ENCODE measurements around the gene SLC35A3. TPM values are rescaled to one million over a fixed set of nuclear protein-coding genes. Genes with fewer than 3 reads are reported as not detected.

SLC35A3 gene
- polyA plus RNA-seq, 1 experiment: 12.6 TPM

DNA sequence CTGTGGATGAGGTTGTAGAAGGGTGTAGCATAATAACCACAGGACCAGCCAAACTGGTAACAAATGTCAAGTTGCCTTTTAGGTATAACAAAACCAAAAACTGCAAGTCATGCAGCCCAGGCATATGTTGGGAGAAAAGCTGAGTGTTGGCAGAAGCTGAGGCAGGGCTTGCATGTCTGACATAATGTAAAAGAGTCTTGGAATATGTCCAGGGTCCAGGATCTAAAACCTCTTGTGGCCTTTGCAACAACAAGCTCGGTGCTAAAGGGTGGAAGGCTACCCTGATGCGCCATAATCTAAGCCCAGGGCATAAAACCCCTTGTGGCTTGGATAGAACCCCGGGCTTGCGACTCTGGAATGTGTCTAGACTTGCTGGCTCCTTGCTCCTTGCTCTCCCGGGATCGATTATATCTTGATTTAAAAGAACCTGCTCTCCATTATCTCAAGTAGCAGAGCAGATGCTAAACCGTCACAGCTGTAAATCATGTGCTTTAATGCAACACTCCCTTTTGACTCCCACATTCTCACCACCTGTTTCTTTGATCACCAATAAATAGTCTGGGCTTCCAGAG lies 26.5 kb upstream of the SLC35A3 start:
- TF ChIP-seq, protein P1, sequence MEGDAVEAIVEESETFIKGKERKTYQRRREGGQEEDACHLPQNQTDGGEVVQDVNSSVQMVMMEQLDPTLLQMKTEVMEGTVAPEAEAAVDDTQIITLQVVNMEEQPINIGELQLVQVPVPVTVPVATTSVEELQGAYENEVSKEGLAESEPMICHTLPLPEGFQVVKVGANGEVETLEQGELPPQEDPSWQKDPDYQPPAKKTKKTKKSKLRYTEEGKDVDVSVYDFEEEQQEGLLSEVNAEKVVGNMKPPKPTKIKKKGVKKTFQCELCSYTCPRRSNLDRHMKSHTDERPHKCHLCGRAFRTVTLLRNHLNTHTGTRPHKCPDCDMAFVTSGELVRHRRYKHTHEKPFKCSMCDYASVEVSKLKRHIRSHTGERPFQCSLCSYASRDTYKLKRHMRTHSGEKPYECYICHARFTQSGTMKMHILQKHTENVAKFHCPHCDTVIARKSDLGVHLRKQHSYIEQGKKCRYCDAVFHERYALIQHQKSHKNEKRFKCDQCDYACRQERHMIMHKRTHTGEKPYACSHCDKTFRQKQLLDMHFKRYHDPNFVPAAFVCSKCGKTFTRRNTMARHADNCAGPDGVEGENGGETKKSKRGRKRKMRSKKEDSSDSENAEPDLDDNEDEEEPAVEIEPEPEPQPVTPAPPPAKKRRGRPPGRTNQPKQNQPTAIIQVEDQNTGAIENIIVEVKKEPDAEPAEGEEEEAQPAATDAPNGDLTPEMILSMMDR (IDR thresholded peaks at IDR 0.05; ENCODE audit: low read depth, low read length): no peak
- peaks cover 7% of the 10 kb centered on the region for H3K27me3 ChIP-seq (ENCODE audit: control insufficient read depth, insufficient read depth, low read length)
- DNase-seq (ENCODE audit: low read depth, low spot score): peak; percentile 21
- no peaks in the 10 kb centered on the region for H3K9me3 ChIP-seq (ENCODE audit: control insufficient read depth, insufficient read depth, low read length)
- ChIA-PET POLR2A (no interaction called here), CTCF (no interaction called here)
- H3K27ac ChIP-seq (ENCODE audit: low read depth, low read length): no peak overlapping the region
- no peak overlapping the region for H3K4me3 ChIP-seq (ENCODE audit: low read depth, low read length)

DNA sequence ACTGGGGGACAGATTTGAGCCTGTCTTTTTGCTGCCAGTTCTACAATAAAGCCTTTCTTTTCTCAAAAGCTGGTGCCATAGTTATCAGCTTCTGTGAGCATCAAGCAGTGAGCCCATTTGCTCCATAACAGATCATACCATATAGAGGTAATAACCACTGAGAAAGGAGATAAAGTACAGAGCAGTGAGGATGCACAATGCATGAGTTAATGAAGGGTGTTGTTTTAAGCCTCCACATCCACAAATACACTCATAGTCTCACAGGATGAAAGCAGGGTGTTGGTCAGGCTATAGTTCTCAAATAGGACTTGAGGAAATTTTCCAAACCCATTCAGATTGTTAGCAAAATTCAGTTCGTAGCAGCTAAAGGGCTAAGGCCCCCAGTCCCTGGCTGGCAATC lies 25.6 kb upstream of the SLC35A3 start:
- POLR2A ChIA-PET: no interaction called here
- TF ChIP-seq, protein P1 (IDR thresholded peaks at IDR 0.05; ENCODE audit: low read depth, low read length): no peak
- no peak overlapping the region for H3K4me3 ChIP-seq (ENCODE audit: low read depth, low read length)
- no peak for DNase-seq (ENCODE audit: low read depth, low spot score)
- H3K27me3 ChIP-seq (ENCODE audit: control insufficient read depth, insufficient read depth, low read length): peaks cover 5% of the 10 kb centered on the region
- CTCF ChIA-PET: no interaction called here
- no peaks in the 10 kb centered on the region for H3K9me3 ChIP-seq (ENCODE audit: control insufficient read depth, insufficient read depth, low read length)
- no peak overlapping the region for H3K27ac ChIP-seq (ENCODE audit: low read depth, low read length)

DNA sequence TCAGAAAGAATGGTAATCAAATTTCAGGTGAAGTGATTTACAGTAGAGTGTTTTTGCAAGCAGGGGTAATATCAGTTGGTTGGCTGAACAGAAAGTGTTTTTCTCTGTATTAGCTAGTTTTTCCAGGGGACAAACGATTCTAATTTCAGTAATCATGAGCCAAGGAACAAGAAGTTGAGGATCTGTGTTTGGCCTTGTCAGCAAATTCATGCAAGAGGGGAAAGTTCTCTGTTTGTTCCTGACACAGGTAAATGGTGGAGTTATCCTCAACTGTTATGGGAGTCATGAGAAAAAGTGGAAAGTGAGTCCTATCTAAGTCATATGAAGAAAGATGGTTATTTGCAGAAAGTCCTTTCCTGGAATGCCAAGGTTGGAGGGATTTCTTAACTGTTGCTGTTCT lies 24.6 kb upstream of the SLC35A3 start:
- ChIA-PET POLR2A (no interaction called here), CTCF (no interaction called here)
- no peak for DNase-seq (ENCODE audit: low read depth, low spot score)
- H3K27ac ChIP-seq (ENCODE audit: low read depth, low read length): no peak overlapping the region
- TF ChIP-seq, protein P1 (IDR thresholded peaks at IDR 0.05; ENCODE audit: low read depth, low read length): no peak
- peaks cover 5% of the 10 kb centered on the region for H3K27me3 ChIP-seq (ENCODE audit: control insufficient read depth, insufficient read depth, low read length)
- H3K9me3 ChIP-seq (ENCODE audit: control insufficient read depth, insufficient read depth, low read length): no peaks in the 10 kb centered on the region
- no peak overlapping the region for H3K4me3 ChIP-seq (ENCODE audit: low read depth, low read length)

DNA sequence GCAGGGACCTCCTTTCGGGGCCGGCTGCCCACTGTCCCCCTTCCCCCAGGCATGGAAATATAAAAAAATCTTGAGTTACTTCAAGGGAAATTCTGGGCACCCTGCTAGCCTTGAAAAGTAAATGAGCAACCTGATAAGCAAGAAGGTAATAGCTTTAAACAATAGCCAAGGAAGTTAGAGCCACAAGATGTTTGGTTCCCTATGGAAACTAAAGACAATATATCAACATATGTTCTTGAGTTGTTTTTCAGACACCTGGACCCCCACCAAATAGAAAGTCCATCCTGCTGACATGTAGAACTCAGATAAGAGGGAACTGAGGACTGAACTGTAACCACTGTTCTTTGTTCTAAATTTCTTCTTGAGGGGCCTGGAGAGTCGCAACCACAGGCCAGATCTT lies 19.3 kb upstream of the SLC35A3 start:
- Histone ChIP-seq H3K9me3 (ENCODE audit: control insufficient read depth, insufficient read depth, low read length) (no peaks in the 10 kb centered on the region), H3K27ac (ENCODE audit: low read depth, low read length) (no peak overlapping the region), H3K27me3 (ENCODE audit: control insufficient read depth, insufficient read depth, low read length) (no peaks in the 10 kb centered on the region), H3K4me3 (ENCODE audit: low read depth, low read length) (no peak overlapping the region)
- CTCF ChIA-PET: interaction anchor here (0.7 kb wide), 1 partner anchor 141 kb away, joined by 3 read pairs; no protein-coding TSS in a partner anchor
- DNase-seq (ENCODE audit: low read depth, low spot score): no peak
- POLR2A ChIA-PET: no interaction called here
- TF ChIP-seq, protein P1 (IDR thresholded peaks at IDR 0.05; ENCODE audit: low read depth, low read length): no peak

DNA sequence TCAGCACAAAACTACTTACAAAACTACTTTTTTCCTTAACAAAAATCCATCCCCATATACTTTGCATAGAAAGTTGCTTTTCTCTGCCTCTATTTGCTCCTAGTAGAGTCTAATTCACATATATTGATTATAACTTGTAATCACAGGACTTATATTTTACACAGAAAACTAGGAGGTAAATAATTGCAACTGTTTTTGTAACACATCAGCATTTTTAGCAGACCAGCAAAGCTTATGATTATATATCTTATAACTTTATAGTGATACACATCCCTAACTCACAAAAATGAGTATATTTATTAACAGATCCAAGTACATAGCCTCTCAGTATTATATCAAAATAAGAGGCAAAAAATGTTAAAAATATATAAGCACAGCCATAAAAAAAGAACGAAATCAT lies 17.3 kb upstream of the SLC35A3 start:
- DNase-seq (ENCODE audit: low read depth, low spot score): no peak
- POLR2A ChIA-PET: no interaction called here
- Histone ChIP-seq H3K27ac (ENCODE audit: low read depth, low read length) (no peak overlapping the region), H3K4me3 (ENCODE audit: low read depth, low read length) (no peak overlapping the region), H3K9me3 (ENCODE audit: control insufficient read depth, insufficient read depth, low read length) (no peaks in the 10 kb centered on the region), H3K27me3 (ENCODE audit: control insufficient read depth, insufficient read depth, low read length) (no peaks in the 10 kb centered on the region)
- CTCF ChIA-PET: no interaction called here
- TF ChIP-seq, protein P1 (IDR thresholded peaks at IDR 0.05; ENCODE audit: low read depth, low read length): no peak
